Upper lobe of left lung (tissue), 6 donors: ENCODE results near the gene OR56A5. TPM values are rescaled to one million over a fixed set of nuclear protein-coding genes. Genes with fewer than 3 reads are reported as not detected.

ENCODE experiments used
- ATAC-seq, 2 donors: fragments of 200-7000 bp; cut with Tn5 transposase; one replicate each; pipeline ENCODE4 v1.9.1; 2022; ENCODE audit warnings: mild to moderate bottlenecking in 2 of 2, moderate library complexity in 2 of 2; ENCODE audit not compliant: low FRiP score in 2 of 2
- DNase-seq, 2 donors: peaks; one replicate each; pipeline ENCODE4 v3.0.0-alpha.2; 2019 to 2020
- H3K27ac ChIP-seq, 4 donors: fragments of 200-600 bp; sonication (generic); one replicate each; pipeline ENCODE4 v1.5.1; 2016 to 2019
- H3K27me3 ChIP-seq, 4 donors: fragments of 200-600 bp; sonication (generic); one replicate each; pipeline ENCODE4 v1.5.1; 2017 to 2019
- H3K36me3 ChIP-seq, 4 donors: fragments of 200-600 bp; sonication (generic); one replicate each; pipeline ENCODE4 v1.5.1; 2016 to 2019
- H3K4me1 ChIP-seq, 4 donors: fragments of 200-600 bp; sonication (generic); one replicate each; pipeline ENCODE4 v1.5.1; 2018 to 2019
- H3K4me3 ChIP-seq, 4 donors: fragments of 200-600 bp; sonication (generic); one replicate each; pipeline ENCODE4 v1.5.1; 2017 to 2019; ENCODE audit warnings: mild to moderate bottlenecking in 2 of 4, moderate library complexity in 1 of 4
- H3K9me3 ChIP-seq, 4 donors: fragments of 200-600 bp; sonication (generic); one replicate each; pipeline ENCODE4 v1.5.1; 2018 to 2019
- EP300 ChIP-seq, 4 donors: sonication (generic); formaldehyde crosslinking; IDR thresholded peaks; one replicate each; pipeline ENCODE4 v1.5.1; 2017; ENCODE audit warnings: antibody characterized with exemption in 4 of 4, control low read depth in 2 of 4
- POLR2A ChIP-seq, 4 donors: fragments of 450-650 bp; IDR thresholded peaks; one replicate each; pipeline ENCODE4 v1.5.1; 2016 to 2017; ENCODE audit warnings: antibody characterized with exemption in 4 of 4, mild to moderate bottlenecking in 2 of 4
- POLR2AphosphoS5 ChIP-seq, 2 donors: sonication (generic); formaldehyde crosslinking; IDR thresholded peaks; one replicate each; pipeline ENCODE4 v1.5.1; 2017; ENCODE audit warnings: antibody characterized with exemption in 2 of 2
- WGBS, 2 donors: methylation state at CpG; one replicate each; pipeline ENCODE4 v1.1.5; 2017 to 2018; 5-methylcytosine and 5-hydroxymethylcytosine counted together
- total RNA-seq, 6 donors: library from RNA; depleted of rRNA in 4 of 6; stranded (reverse); fragments of >200 nt in 4 of 6; gene quantifications; one replicate each; pipeline versions ENCODE4 v1.1.0 to v1.2.1, GENCODE V29; 2016 to 2021
- TF ChIP-seq, protein P1 (sequence below), 6 experiments: fragments of 450-650 bp in 4 of 6; fragments of 200-600 bp in 2 of 6; sonication (generic) in 2 of 6; IDR thresholded peaks; one replicate each; pipeline ENCODE4 v1.5.1; 2016 to 2019; ENCODE audit warnings: antibody characterized with exemption in 6 of 6
- donor health status: DM: no; HTN: no; CAD: no; lungs with moderate emphysema.
- donor health status: DM: no; HTN: yes; CAD: no; lungs with severe emphysema.

OR56A5 gene
- total RNA-seq, 6 donors from 2014 or later = not detected

DNA sequence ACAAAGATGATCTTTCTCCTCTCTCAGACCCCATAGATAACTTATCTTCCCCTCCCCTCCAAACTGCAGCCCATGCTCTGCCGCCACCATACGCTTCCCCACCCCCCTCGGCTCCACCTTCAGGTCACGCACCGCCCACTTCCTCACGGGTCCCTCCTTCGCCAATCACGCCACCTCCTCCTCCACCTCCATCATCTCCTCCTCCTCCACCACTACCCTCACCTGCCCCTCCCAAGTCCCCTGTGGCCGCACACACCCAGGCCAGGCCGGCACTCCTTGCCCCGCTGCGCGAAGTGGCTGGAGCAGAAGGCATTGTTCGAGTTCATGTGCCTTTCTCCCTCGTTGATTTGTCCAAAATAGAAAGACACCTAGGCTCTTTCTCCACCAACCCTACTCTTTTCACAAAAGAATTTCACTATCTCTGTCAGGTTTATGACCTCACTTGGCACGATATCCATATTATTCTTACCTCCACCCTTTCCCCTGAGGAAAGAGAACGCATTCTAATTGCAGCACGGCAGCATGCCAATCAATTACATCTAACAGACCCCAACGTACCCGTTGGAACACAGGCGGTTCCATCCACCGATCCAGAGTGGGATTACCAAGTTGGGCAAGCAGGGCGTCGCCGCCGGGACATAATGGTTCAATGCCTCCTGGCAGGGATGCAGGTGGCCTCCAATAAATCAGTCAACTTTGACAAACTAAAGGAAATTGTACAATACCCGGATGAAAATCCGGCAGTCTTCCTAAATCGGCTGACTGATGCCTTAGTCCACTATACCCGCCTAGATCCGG lies 38.5 kb downstream of the OR56A5 start:
- H3K4me1 ChIP-seq = no peaks in the 10 kb centered on the region
- no peak overlapping the region for H3K4me3 ChIP-seq
- peaks cover 0 to 2% (median 0%) of the 10 kb centered on the region in 4 donors for H3K9me3 ChIP-seq
- ATAC-seq (peak in 1 of 2 donors; percentile 36), DNase-seq (peak in 1 of 2 donors; percentile 63)
- no peak for TF ChIP-seq EP300 (IDR thresholded peaks at IDR 0.05)
- TF ChIP-seq POLR2A (IDR thresholded peaks at IDR 0.05) = no peak
- H3K27ac ChIP-seq = no peak overlapping the region
- H3K27me3 ChIP-seq = no peaks in the 10 kb centered on the region
- H3K36me3 ChIP-seq = no peaks in the 10 kb centered on the region
- 93 to 95% methylated on average over 31 of the region's 31 CpGs for WGBS, 2 donors

DNA sequence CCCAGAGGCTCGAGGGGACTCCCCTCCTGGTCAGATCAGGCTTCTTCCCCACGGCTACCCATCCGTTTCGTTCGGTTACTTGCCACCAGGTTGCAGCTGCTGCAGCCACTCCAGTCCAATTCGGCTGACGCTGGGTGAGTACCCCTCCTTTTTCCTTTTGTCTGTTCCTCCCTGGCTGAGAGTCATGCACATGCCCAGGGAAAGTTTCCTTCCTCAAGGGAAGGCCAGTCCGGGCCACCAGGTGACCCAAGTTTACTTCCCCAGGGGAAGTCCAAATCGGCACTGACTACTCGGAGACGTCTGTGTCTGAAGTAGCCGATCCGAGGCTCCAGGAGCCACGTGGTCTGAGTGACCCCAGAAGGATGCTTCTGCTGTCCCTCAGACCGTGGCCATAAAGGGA lies 39.5 kb downstream of the OR56A5 start:
- TF ChIP-seq POLR2A (IDR thresholded peaks at IDR 0.05) = no peak
- TF ChIP-seq, protein P1, sequence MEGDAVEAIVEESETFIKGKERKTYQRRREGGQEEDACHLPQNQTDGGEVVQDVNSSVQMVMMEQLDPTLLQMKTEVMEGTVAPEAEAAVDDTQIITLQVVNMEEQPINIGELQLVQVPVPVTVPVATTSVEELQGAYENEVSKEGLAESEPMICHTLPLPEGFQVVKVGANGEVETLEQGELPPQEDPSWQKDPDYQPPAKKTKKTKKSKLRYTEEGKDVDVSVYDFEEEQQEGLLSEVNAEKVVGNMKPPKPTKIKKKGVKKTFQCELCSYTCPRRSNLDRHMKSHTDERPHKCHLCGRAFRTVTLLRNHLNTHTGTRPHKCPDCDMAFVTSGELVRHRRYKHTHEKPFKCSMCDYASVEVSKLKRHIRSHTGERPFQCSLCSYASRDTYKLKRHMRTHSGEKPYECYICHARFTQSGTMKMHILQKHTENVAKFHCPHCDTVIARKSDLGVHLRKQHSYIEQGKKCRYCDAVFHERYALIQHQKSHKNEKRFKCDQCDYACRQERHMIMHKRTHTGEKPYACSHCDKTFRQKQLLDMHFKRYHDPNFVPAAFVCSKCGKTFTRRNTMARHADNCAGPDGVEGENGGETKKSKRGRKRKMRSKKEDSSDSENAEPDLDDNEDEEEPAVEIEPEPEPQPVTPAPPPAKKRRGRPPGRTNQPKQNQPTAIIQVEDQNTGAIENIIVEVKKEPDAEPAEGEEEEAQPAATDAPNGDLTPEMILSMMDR (IDR thresholded peaks at IDR 0.05) = no peak
- no peak for TF ChIP-seq EP300 (IDR thresholded peaks at IDR 0.05)
- TF ChIP-seq POLR2AphosphoS5 (IDR thresholded peaks at IDR 0.05) = no peak
- Histone ChIP-seq H3K4me1 (no peaks in the 10 kb centered on the region), H3K27me3 (no peaks in the 10 kb centered on the region), H3K36me3 (no peaks in the 10 kb centered on the region), H3K4me3 (no peak overlapping the region), H3K9me3 (peaks cover 0 to 2% (median 0%) of the 10 kb centered on the region in 4 donors), H3K27ac (no peak overlapping the region)
- DNase-seq = no peak
- no peak for ATAC-seq
- 83 to 91% methylated on average over 7 to 15 of the region's 15 CpGs for WGBS, 2 donors

DNA sequence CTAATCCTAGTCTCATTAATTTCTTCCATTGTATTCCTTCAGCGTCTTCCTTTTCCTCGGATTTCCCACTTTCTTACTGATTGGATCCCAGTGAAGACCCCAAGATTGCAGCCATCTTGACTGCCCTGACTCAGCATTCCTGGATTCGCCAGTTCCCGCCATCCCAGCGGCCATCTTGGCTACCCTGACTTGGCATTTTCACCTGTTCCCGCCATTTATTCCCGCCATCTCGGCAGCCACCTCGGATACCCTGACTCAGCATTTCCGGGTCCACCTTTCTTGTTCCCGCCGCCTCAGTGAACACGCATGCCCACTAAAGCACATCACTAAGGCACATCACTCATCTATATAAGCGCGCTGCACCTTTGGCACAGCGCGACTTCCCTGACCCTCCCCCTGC lies 40.0 kb downstream of the OR56A5 start:
- Histone ChIP-seq H3K27me3 (no peaks in the 10 kb centered on the region), H3K27ac (no peak overlapping the region), H3K4me1 (no peaks in the 10 kb centered on the region), H3K4me3 (no peak overlapping the region), H3K36me3 (no peaks in the 10 kb centered on the region), H3K9me3 (peaks cover 0 to 2% (median 0%) of the 10 kb centered on the region in 4 donors)
- WGBS, 2 donors = 94 to 96% methylated on average over 17 of the region's 17 CpGs
- DNase-seq (no peak), ATAC-seq (no peak)
- TF ChIP-seq POLR2A (IDR thresholded peaks at IDR 0.05) (no peak), EP300 (IDR thresholded peaks at IDR 0.05) (no peak), POLR2AphosphoS5 (IDR thresholded peaks at IDR 0.05) (no peak)
- TF ChIP-seq, protein P1 (IDR thresholded peaks at IDR 0.05) = no peak

DNA sequence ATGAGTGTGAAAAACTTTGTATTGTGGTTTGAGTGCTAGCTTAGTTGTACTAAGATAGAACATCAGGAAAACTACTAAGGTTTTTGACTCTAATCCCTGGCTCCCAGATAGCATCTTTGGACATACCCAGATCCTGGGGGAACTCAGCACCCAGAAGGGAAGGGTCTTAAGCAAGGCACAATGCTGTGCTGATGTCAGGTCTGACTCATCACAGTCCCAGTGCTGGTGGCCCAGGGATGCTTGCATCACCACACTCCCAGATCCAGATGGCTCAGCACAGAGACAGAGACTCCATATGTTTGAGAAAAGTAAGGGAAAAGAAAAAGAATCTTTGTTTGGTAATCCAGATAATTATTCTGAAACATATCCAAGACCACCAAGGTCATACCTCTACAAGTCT lies 44.5 kb downstream of the OR56A5 start:
- no peaks in the 10 kb centered on the region for H3K27me3 ChIP-seq
- H3K4me1 ChIP-seq = no peaks in the 10 kb centered on the region
- TF ChIP-seq POLR2A (IDR thresholded peaks at IDR 0.05) (no peak), POLR2AphosphoS5 (IDR thresholded peaks at IDR 0.05) (no peak), EP300 (IDR thresholded peaks at IDR 0.05) (no peak)
- TF ChIP-seq, protein P1 (IDR thresholded peaks at IDR 0.05) = no peak

DNA sequence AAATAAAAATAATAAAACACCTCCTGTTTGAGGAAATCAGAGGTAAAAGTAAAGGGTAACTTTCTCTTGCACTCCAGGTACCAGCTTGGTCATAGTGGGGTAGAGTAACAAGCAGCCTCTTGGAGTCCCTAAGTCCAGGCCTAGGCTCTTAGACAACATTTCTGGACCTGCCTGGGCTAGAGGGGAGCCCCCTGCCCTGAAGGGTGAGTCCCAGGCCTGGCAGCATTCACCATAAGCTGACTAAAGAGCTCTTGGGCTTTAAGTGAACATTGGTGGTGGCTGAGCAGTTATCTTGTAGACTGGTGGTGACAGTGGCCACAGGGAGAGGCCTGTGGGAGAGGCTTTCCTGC lies 44.9 kb downstream of the OR56A5 start:
- Histone ChIP-seq H3K27ac (no peak overlapping the region), H3K36me3 (no peaks in the 10 kb centered on the region), H3K4me1 (no peaks in the 10 kb centered on the region), H3K9me3 (peaks cover 0 to 2% (median 0%) of the 10 kb centered on the region in 4 donors), H3K4me3 (no peak overlapping the region), H3K27me3 (no peaks in the 10 kb centered on the region)
- TF ChIP-seq, protein P1 (IDR thresholded peaks at IDR 0.05) = no peak
- TF ChIP-seq EP300 (IDR thresholded peaks at IDR 0.05) = no peak
- no peak for TF ChIP-seq POLR2AphosphoS5 (IDR thresholded peaks at IDR 0.05)
- DNase-seq (no peak), ATAC-seq (no peak)

More for the DNA sequence above, 44.5 kb downstream of the OR56A5 start:
- Histone ChIP-seq H3K4me3 (no peak overlapping the region), H3K27ac (no peak overlapping the region), H3K36me3 (no peaks in the 10 kb centered on the region), H3K9me3 (peaks cover 0 to 2% (median 0%) of the 10 kb centered on the region in 4 donors)
- ATAC-seq (no peak), DNase-seq (no peak)
